Adrenal gland (tissue), 5 donors: ENCODE results near the gene KIF2C.
"Not testable (repeated sequence)": the region's sequence is repeated elsewhere in the genome, so short reads cannot be mapped to it uniquely, and the experiment has no call there.

Source experiments
- POLR2A ChIP-seq, 2 donors: fragments of 450-650 bp; IDR thresholded peaks; one replicate each; pipeline ENCODE4 v1.6.1; 2017; ENCODE audit warnings: antibody characterized with exemption in 2 of 2, mild to moderate bottlenecking in 2 of 2, moderate library complexity in 1 of 2
- TF ChIP-seq, protein P1 (sequence below), 6 experiments: fragments of 450-650 bp in 4 of 6; fragments of 200-600 bp in 2 of 6; sonication (generic) in 1 of 6; IDR thresholded peaks; 1 replicate in 5 of 6; 2 replicates in 1 of 6; pipeline versions ENCODE4 v1.5.1 to v1.8.0; 2016 to 2021; ENCODE audit warnings: antibody characterized with exemption in 6 of 6, mild to moderate bottlenecking in 2 of 6, moderate library complexity in 1 of 6
- donor health status: DM: no; HTN: no; CAD: no.

DNA sequence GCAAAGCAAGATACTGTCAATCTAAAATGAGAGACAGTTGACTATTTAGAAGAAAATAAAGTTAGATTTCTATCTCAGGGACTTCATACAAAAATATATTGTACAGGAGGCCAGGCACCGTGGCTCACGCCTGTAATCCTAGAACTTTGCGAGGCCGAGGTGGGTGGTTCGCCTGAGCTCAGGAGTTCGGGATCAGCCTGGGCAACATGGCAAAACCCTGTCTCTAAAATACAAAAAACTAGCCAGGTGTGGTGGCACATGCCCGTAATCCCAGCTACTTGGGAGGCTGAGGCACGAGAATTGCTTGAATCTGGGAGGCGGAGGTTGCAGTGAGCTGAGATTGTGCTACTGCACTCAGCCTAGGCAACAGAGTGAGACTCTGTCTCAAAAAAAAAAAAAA is 76.3 kb downstream of the KIF2C start:
- TF ChIP-seq, protein P1, sequence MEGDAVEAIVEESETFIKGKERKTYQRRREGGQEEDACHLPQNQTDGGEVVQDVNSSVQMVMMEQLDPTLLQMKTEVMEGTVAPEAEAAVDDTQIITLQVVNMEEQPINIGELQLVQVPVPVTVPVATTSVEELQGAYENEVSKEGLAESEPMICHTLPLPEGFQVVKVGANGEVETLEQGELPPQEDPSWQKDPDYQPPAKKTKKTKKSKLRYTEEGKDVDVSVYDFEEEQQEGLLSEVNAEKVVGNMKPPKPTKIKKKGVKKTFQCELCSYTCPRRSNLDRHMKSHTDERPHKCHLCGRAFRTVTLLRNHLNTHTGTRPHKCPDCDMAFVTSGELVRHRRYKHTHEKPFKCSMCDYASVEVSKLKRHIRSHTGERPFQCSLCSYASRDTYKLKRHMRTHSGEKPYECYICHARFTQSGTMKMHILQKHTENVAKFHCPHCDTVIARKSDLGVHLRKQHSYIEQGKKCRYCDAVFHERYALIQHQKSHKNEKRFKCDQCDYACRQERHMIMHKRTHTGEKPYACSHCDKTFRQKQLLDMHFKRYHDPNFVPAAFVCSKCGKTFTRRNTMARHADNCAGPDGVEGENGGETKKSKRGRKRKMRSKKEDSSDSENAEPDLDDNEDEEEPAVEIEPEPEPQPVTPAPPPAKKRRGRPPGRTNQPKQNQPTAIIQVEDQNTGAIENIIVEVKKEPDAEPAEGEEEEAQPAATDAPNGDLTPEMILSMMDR (IDR thresholded peaks at IDR 0.05): not testable (repeated sequence)
- TF ChIP-seq POLR2A (IDR thresholded peaks at IDR 0.05): not testable (repeated sequence)
